Activated T-cell treated with anti-CD3 and anti-CD28 coated beads, Interleukin-2, amount 50 U/mL, for 4 hours (primary cell): ENCODE measurements around the gene TSSK1B. TPM values are rescaled to one million over a fixed set of nuclear protein-coding genes. Genes with fewer than 3 reads are reported as not detected.

ENCODE experiments used
- total RNA-seq, 3 donors: library from RNA; stranded (reverse); gene quantifications; one replicate each; pipeline ENCODE4 v1.2.1, GENCODE V29; 2021

Gene TSSK1B
- total RNA-seq, 3 donors from 2014 or later: not detected

Other genes with a start within 250 kb of the TSSK1B start
- gene MCC, start 53.5 kb upstream of the TSSK1B start, total RNA-seq: 1 to 10 TPM; 1.2 to 2.9 (median 2.5) TPM
- 10 to 100 TPM; 22.7 to 25.4 (median 23.9) TPM for gene YTHDC2, start 78.7 kb upstream of the TSSK1B start, total RNA-seq